Cardiac atrium fibroblast (primary cell): ENCODE results near the gene KRT8. TPM values are rescaled to one million over a fixed set of nuclear protein-coding genes. Genes with fewer than 3 reads are reported as not detected.

Source experiments
- total RNA-seq: library from RNA; depleted of rRNA; stranded (reverse); fragments of >200 nt; gene quantifications from 2 replicates; pipeline ENCODE4 v1.2.3, GENCODE V29; 2015

Gene KRT8
- total RNA-seq = 12.8 and 17.9 TPM in 2 replicates

GRCh38 chr12:52904509-52905300 lies at the start of gene KRT8:
TSS of gene KRT8 (minus strand) at chr12:52905076. CDS start at chr12:52904981, 95 bp downstream.

GRCh38 chr12:52848661-52849255 lies 56.1 kb downstream of the KRT8 start, which contains the start of gene KRT78:
TSS of gene KRT78 (minus strand) at chr12:52848994. CDS start at chr12:52848930, 64 bp downstream.

Other genes with a start within 250 kb of the KRT8 start
- not detected in 2 replicates for gene KRT1, start 224.7 kb downstream of the KRT8 start, total RNA-seq
- gene KRT77, start 201.6 kb downstream of the KRT8 start, total RNA-seq = not detected in 2 replicates
- not detected in 2 replicates for gene KRT76, start 127.7 kb downstream of the KRT8 start, total RNA-seq
- not detected in 2 replicates for gene KRT3, start 109.0 kb downstream of the KRT8 start, total RNA-seq
- gene KRT4, start 91.0 kb downstream of the KRT8 start, total RNA-seq = not detected in 2 replicates
- not detected in 2 replicates for gene KRT79, start 70.8 kb downstream of the KRT8 start, total RNA-seq
- not detected in 2 replicates for gene KRT78, start 56.1 kb downstream of the KRT8 start, total RNA-seq
- 241 and 333 TPM in 2 replicates for gene KRT18, start 44.0 kb upstream of the KRT8 start, total RNA-seq
- gene EIF4B, start 101.4 kb upstream of the KRT8 start, total RNA-seq = 547 and 594 TPM in 2 replicates
- gene TNS2, start 145.0 kb upstream of the KRT8 start, total RNA-seq = 99.6 and 100 TPM in 2 replicates
- gene SPRYD3, start 174.3 kb upstream of the KRT8 start, total RNA-seq = 24.3 and 27.1 TPM in 2 replicates
- gene IGFBP6, start 192.6 kb upstream of the KRT8 start, total RNA-seq = 275 and 379 TPM in 2 replicates
- not detected in 2 replicates for gene SOAT2, start 198.4 kb upstream of the KRT8 start, total RNA-seq